ENCODE results near the gene RARRES1. TPM values are rescaled to one million over a fixed set of nuclear protein-coding genes. Genes with fewer than 3 reads are reported as not detected.

Gene RARRES1
- total RNA-seq, 2 experiments from 2014 or later = not detected

- Histone ChIP-seq H3K4me3 (ENCODE audit: low read length) (no peak overlapping the region), H3K27me3 (ENCODE audit: control insufficient read depth in 1 of 2, insufficient read depth in 2 of 2, low read length in 2 of 2) (no peaks in the 10 kb centered on the region), H3K9me3 (ENCODE audit: control insufficient read depth in 1 of 2, insufficient read depth in 1 of 2, low read length in 2 of 2) (no peaks in the 10 kb centered on the region), H3K27ac (ENCODE audit: low read depth in 1 of 2, low read length in 2 of 2) (no peak overlapping the region), H3K4me1 (ENCODE audit: insufficient read depth, low read length) (no peaks in the 10 kb centered on the region), H3K36me3 (ENCODE audit: insufficient read depth, low read length) (no peaks in the 10 kb centered on the region)
- no peaks in the 10 kb centered on the region for H3K36me3 Mint-ChIP-seq (ENCODE audit: low read depth)
- POLR2A ChIA-PET = no interaction called here
- H3K27me3 Mint-ChIP-seq = no peaks in the 10 kb centered on the region
- DNase-seq (no peak), ATAC-seq (ENCODE audit: poor library complexity) (no peak)
- CTCF ChIA-PET = no interaction called here
- intact Hi-C loops (cut with DNase I, micrococcal nuclease) = no loop called here
- no peaks in the 10 kb centered on the region for H3K9me3 Mint-ChIP-seq
- no peaks in the 10 kb centered on the region for H3K4me1 Mint-ChIP-seq (ENCODE audit: low read depth)
- no peak for TF ChIP-seq CTCF (IDR thresholded peaks at IDR 0.05)
- no peak overlapping the region for H3K4me3 Mint-ChIP-seq
- no peak overlapping the region for H3K27ac Mint-ChIP-seq
These were observed 29.1 kb upstream of the RARRES1 start for GRCh38 chr3:158761350-158761749.

GRCh38 chr3:158755421-158755820 is 23.2 kb upstream of the RARRES1 start:
- no peak for ATAC-seq (ENCODE audit: poor library complexity)
- no peaks in the 10 kb centered on the region for H3K27me3 Mint-ChIP-seq
- H3K4me3 Mint-ChIP-seq = no peak overlapping the region
- DNase-seq = no peak
- intact Hi-C loops (cut with DNase I, micrococcal nuclease) = no loop called here
- H3K4me1 Mint-ChIP-seq (ENCODE audit: low read depth) = no peaks in the 10 kb centered on the region
- H3K4me3 ChIP-seq (ENCODE audit: low read length) = no peak overlapping the region
- no peaks in the 10 kb centered on the region for H3K36me3 Mint-ChIP-seq (ENCODE audit: low read depth)
- no peak for TF ChIP-seq CTCF (IDR thresholded peaks at IDR 0.05)
- no peak overlapping the region for H3K27ac Mint-ChIP-seq
- no peak overlapping the region for H3K27ac ChIP-seq (ENCODE audit: low read depth in 1 of 2, low read length in 2 of 2)
- ChIA-PET POLR2A (no interaction called here), CTCF (no interaction called here)
- H3K9me3 ChIP-seq (ENCODE audit: control insufficient read depth in 1 of 2, insufficient read depth in 1 of 2, low read length in 2 of 2) = no peaks in the 10 kb centered on the region
- H3K36me3 ChIP-seq (ENCODE audit: insufficient read depth, low read length) = no peaks in the 10 kb centered on the region
- H3K27me3 ChIP-seq (ENCODE audit: control insufficient read depth in 1 of 2, insufficient read depth in 2 of 2, low read length in 2 of 2) = no peaks in the 10 kb centered on the region
- H3K4me1 ChIP-seq (ENCODE audit: insufficient read depth, low read length) = no peaks in the 10 kb centered on the region
- no peaks in the 10 kb centered on the region for H3K9me3 Mint-ChIP-seq

GRCh38 chr3:158753854-158754253 is 21.6 kb upstream of the RARRES1 start:
- Mint-ChIP-seq H3K4me3 (no peak overlapping the region), H3K4me1 (ENCODE audit: low read depth) (no peaks in the 10 kb centered on the region), H3K27ac (no peak overlapping the region), H3K36me3 (ENCODE audit: low read depth) (no peaks in the 10 kb centered on the region), H3K9me3 (no peaks in the 10 kb centered on the region), H3K27me3 (no peaks in the 10 kb centered on the region)
- ATAC-seq (ENCODE audit: poor library complexity) = no peak
- no peak for TF ChIP-seq CTCF (IDR thresholded peaks at IDR 0.05)
- H3K27ac ChIP-seq (ENCODE audit: low read depth in 1 of 2, low read length in 2 of 2) = no peak overlapping the region
- H3K27me3 ChIP-seq (ENCODE audit: control insufficient read depth in 1 of 2, insufficient read depth in 2 of 2, low read length in 2 of 2) = no peaks in the 10 kb centered on the region
- H3K9me3 ChIP-seq (ENCODE audit: control insufficient read depth in 1 of 2, insufficient read depth in 1 of 2, low read length in 2 of 2) = no peaks in the 10 kb centered on the region
- no peaks in the 10 kb centered on the region for H3K36me3 ChIP-seq (ENCODE audit: insufficient read depth, low read length)
- H3K4me3 ChIP-seq (ENCODE audit: low read length) = no peak overlapping the region
- intact Hi-C loops (cut with DNase I, micrococcal nuclease) = no loop called here
- no peak for DNase-seq
- ChIA-PET CTCF (no interaction called here), POLR2A (no interaction called here)
- no peaks in the 10 kb centered on the region for H3K4me1 ChIP-seq (ENCODE audit: insufficient read depth, low read length)
